GM04504 (cell line): Measurements from ENCODE around the gene GJB4.
A peak's percentile ranks its signal among the peaks of the same experiment; 100 is the strongest.
"Not testable (repeated sequence)": the region's sequence is repeated elsewhere in the genome, so short reads cannot be mapped to it uniquely, and the experiment has no call there.

Experiments
- DNase-seq: peaks from one replicate; pipeline ENCODE4 v3.0.0-alpha.2; 2012; ENCODE audit warnings: low read depth

The GJB4 gene

GRCh38 chr1:34759503-34760357, at the start of gene GJB4:
Gene GJB4 (plus strand): TSS chr1:34759740. CDS start chr1:34761255, 1,515 bp downstream.
- DNase-seq: no peak

DNA sequence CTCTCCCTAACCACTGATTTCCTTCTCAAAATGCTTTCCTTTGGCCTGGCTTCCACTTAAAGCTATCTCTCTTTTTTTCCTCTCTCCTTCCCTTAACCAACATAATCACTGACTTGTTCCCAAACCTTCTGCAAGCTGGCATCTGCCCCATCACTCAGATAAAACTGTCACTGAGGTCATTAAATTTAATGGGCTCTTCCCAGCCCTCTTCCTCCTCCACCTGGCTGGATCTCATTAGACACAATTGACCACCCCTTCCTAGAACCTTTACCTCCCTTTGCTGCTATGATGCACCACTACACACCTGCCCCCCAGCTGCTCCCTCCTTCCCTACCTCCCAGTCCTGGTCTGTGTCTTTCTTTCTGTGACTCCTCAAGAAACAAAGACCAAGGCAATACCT, 48.7 kb upstream of the GJB4 start:
- DNase-seq: no peak

- DNase-seq: no peak
These were observed 48.1 kb upstream of the GJB4 start for GRCh38 chr1:34711485-34711884.

GRCh38 chr1:34712007-34712688, 47.4 kb upstream of the GJB4 start:
- no peak for DNase-seq

DNA sequence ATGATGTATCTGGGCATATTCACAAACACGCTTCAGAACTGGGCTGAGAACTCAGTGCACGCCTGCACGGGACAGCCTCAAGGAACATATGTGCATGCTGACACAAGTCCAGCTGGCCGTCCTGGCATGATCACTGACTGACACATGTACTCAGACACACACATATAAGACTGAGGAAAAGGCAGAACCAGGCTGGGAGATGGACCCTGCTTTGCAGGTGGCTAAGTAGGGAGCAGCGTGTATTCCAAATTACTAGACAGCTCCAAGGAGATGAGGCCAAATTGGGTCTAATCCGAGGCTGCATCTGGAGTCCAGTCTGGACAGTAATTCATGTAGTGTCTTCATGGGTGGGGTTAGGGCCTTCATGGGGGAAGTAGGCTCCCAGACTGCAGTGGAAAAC, 46.1 kb upstream of the GJB4 start:
- no peak for DNase-seq

DNA sequence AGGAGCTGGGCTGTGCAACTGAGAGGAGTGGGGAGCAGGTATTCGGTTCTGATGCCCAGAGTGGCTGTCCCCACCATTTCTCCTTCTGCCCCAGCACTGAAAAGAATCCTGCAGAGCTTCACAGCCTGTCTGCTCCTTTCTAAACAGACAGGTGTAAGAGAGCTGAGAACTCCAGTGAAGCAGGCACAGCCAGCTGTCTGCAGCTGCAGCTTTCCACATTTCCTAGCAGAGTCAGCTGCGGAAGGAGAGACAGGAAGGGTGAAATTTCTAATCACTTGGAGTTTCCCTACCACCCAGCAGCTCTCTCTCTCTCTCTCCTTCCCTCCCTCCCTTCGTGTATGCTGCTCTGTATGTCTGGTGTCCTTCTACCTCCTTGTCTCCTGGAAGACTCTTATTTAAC, 45.2 kb upstream of the GJB4 start:
- no peak for DNase-seq

DNA sequence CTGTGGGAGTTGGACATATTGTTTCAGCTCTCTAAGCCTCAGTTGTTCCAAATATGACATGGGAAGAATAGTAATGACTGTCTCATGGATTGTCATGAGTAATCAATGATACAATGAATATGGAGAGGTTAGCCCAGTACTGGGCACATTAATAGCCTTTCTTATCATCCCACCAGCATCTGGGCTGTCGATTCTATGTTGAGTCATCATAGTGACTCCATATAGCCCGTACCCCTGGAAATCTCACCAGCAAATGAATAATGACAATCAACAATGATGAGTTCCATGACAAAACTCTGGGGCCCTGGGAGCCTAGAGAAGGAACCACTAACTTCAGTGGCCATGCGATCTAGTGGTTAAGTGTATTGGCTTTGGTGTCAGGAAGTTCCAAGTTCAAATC, 44.4 kb upstream of the GJB4 start:
- no peak for DNase-seq

DNA sequence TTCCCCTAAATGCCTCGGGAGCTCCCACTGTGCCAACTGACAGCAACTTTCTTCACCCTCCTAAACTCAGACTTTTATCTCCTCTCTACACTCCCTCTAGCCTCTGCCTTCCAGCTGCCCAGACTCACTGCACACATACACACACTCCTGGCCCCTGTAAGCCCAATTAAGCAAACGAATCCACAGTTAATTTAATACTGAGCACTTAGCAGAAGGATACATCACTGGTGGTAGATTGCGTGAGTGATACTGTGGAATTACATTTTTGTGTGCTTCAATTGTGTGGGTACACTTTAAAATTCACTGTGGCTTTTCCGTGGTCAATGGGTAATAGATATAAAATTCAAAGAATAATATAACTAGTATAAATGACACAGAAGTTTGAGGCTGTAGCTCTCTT, 38.3 kb upstream of the GJB4 start:
- no peak for DNase-seq

- DNase-seq: no peak
These were observed 37.7 kb upstream of the GJB4 start for GRCh38 chr1:34721646-34722355.

DNA sequence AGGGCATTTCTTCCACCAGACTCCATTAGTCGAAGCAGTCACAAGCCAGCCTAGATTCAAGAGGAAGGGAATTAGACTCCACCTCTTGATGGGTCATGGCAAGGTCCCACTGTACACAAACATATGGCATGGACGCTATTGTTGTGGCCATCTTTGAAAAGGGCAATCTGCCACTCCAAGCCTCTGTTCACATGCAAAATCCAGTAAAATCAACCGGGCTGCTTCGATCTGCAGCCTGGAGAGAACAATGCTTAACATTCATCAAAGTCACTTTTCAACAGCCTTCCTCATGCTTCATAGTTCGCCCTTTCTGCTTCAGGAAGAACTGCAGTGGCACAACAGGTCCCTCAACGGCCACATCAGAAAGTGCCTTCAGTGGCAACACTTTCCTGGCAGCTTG, 32.7 kb upstream of the GJB4 start:
- no peak for DNase-seq

- no peak for DNase-seq
These were observed 29.1 kb upstream of the GJB4 start for GRCh38 chr1:34730485-34730884.

GRCh38 chr1:34732831-34733230, 26.7 kb upstream of the GJB4 start:
- not testable (repeated sequence) for DNase-seq

DNA sequence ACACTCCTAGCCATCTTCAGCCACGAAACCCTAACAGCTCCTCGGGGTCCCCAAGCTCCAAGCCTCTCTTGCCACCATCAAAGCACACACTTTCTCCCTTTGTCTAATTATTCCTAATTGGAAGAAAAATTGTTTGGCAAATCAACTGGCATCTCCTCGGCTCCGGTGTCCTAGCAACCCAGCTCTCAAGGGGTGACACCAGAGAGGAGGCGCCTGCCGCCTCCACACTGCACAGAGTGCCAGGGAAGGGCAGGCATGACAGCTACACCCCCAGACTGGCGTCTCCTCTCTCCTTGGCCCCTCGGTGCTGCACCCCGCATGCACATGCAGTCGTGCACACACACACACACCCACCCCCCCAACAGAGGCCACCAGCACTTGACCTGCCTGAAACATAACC, 22.8 kb upstream of the GJB4 start:
- DNase-seq: no peak

DNA sequence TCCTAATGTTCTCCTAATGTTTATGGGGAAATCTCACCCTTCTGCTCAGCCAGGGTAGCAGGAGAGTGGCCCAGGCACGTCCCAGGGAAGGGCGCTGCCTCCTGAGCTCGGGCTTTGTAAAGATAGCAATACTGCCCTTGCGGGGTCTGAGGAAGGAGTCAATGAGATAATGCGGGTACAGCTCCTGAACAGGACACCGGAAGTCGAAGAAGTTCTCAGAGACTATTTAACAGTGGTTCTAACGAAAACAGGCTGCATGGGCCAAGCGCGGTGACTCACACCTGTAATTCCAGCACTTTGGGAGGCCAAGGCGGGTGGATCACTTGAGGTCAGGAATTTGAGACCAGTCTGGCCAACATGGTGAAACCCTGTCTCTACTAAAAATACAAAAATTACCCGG, 22.3 kb upstream of the GJB4 start:
- DNase-seq: not testable (repeated sequence)

- DNase-seq: no peak
These were observed 19.9 kb upstream of the GJB4 start for GRCh38 chr1:34739613-34740012.

DNA sequence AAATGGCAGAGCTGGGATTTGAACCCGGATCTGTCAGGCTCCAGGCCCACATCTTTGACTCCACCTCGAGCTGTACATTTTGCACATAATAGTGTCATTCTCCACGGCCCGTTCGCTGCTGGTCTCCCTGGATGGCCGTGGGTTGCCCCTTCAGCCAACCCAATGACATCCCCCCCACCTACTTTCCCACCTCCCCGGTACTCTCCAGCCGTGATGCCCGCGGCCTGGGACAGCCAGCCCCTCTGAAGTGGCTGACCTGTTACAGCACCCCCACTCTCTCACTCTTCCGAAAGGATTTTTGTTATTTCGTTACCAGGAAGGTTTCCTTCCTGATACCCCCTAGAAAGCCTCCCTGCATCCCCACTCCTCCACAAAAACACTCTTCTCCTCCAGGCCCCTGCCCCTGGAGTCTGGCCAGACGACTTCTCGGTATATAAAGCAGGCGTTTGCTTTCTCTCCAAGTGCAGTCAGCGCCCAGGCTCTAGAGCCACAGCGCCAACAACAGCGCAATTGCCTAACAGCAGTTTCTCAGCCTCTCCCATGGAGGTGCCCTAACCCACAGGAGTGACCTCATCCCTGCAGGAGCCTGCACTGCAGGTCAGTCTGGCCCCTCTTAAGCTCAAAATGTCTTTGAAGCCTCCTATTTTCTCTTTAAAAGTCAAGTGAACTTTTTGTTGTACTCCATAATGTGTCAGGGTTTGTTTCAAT, 19.2 kb upstream of the GJB4 start:
- no peak for DNase-seq

- peak; percentile 21 for DNase-seq
These were observed 16.8 kb upstream of the GJB4 start for GRCh38 chr1:34742667-34743270.

- no peak for DNase-seq
These were observed 15.8 kb upstream of the GJB4 start for GRCh38 chr1:34743775-34744174.

- no peak for DNase-seq
These were observed 14.7 kb upstream of the GJB4 start for GRCh38 chr1:34744851-34745250.

GRCh38 chr1:34745666-34746065, 13.9 kb upstream of the GJB4 start:
- DNase-seq: no peak

GRCh38 chr1:34746101-34746500, 13.4 kb upstream of the GJB4 start:
- DNase-seq: no peak
